ENCODE results near the gene SUSD4.

- TF ChIP-seq, protein P1, sequence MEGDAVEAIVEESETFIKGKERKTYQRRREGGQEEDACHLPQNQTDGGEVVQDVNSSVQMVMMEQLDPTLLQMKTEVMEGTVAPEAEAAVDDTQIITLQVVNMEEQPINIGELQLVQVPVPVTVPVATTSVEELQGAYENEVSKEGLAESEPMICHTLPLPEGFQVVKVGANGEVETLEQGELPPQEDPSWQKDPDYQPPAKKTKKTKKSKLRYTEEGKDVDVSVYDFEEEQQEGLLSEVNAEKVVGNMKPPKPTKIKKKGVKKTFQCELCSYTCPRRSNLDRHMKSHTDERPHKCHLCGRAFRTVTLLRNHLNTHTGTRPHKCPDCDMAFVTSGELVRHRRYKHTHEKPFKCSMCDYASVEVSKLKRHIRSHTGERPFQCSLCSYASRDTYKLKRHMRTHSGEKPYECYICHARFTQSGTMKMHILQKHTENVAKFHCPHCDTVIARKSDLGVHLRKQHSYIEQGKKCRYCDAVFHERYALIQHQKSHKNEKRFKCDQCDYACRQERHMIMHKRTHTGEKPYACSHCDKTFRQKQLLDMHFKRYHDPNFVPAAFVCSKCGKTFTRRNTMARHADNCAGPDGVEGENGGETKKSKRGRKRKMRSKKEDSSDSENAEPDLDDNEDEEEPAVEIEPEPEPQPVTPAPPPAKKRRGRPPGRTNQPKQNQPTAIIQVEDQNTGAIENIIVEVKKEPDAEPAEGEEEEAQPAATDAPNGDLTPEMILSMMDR (IDR thresholded peaks at IDR 0.05) = no peak
- TF ChIP-seq POLR2A (IDR thresholded peaks at IDR 0.05) = no peak
Observed at GRCh38 chr1:223226271-223226670, 137.7 kb downstream of the SUSD4 start.

Measured in uterus (tissue), 2 donors.